Naive thymus-derived CD4-positive, alpha-beta T cell (primary cell): ENCODE measurements around the gene FBXO7. TPM values are rescaled to one million over a fixed set of nuclear protein-coding genes. Genes with fewer than 3 reads are reported as not detected.

ENCODE experiments used
- ATAC-seq: fragments of 150-1000 bp; cut with Tn5 transposase; 2 replicates; pipeline ENCODE4 v1.10.0; 2021; ENCODE audit warnings: mild to moderate bottlenecking, moderate library complexity
- CTCF ChIA-PET: fragments of 350-600 bp; sonication (Branson Sonifier 250); formaldehyde crosslinking; loops from one replicate; lab custom pipeline; 2021; ENCODE audit warnings: antibody characterized with exemption; lab: Charles Lee
- POLR2A ChIA-PET: fragments of 350-600 bp; sonication (Branson Sonifier 250); formaldehyde crosslinking; loops from one replicate; lab custom pipeline; 2021; ENCODE audit warnings: antibody characterized with exemption, inconsistent platforms; lab: Charles Lee
- DNase-seq, 9 donors: peaks; one replicate each; pipeline versions ENCODE4 v3.0.0 to v3.0.0-alpha.2; 2020 to 2022; ENCODE audit warnings: mixed read lengths in 1 of 9
- H3K27ac ChIP-seq: one replicate; pipeline ENCODE4 v1.7.0; 2013; ENCODE audit warnings: mild to moderate bottlenecking, low read depth, low read length, moderate library complexity
- H3K27me3 ChIP-seq, 2 donors: one replicate each; pipeline ENCODE4 v1.7.0; 2013; ENCODE audit warnings: low read length in 2 of 2, mild to moderate bottlenecking in 2 of 2, moderate library complexity in 2 of 2; ENCODE audit not compliant: control insufficient read depth in 2 of 2, insufficient read depth in 2 of 2
- H3K36me3 ChIP-seq, 3 experiments: 1 replicate in 2 of 3; 2 replicates in 1 of 3; pipeline ENCODE4 v1.7.0; 2013; ENCODE audit warnings: low read length in 3 of 3, mild to moderate bottlenecking in 3 of 3, moderate library complexity in 1 of 3; ENCODE audit not compliant: insufficient read depth in 3 of 3, control insufficient read depth in 2 of 3
- H3K4me1 ChIP-seq, 2 donors: one replicate each; pipeline ENCODE4 v1.7.0; 2013; ENCODE audit warnings: low read length in 2 of 2, mild to moderate bottlenecking in 2 of 2, moderate library complexity in 1 of 2; ENCODE audit not compliant: control insufficient read depth in 2 of 2, insufficient read depth in 2 of 2
- H3K4me3 ChIP-seq: 2 replicates; pipeline ENCODE4 v1.7.0; 2013; ENCODE audit warnings: mild to moderate bottlenecking, low read length
- H3K9me3 ChIP-seq, 3 experiments: 1 replicate in 2 of 3; 2 replicates in 1 of 3; pipeline ENCODE4 v1.7.0; 2013; ENCODE audit warnings: low read length in 3 of 3; ENCODE audit not compliant: control insufficient read depth in 2 of 3
- H3K27ac Mint-ChIP-seq, 9 donors: one replicate each; pipeline ENCODE4 v1.8.0; 2020 to 2022; ENCODE audit warnings: mixed read lengths in 9 of 9, mild to moderate bottlenecking in 8 of 9, moderate library complexity in 5 of 9, inconsistent platforms in 2 of 9
- H3K27me3 Mint-ChIP-seq, 5 donors: one replicate each; pipeline ENCODE4 v1.8.0; 2021 to 2022; ENCODE audit warnings: mixed read lengths in 5 of 5, mild to moderate bottlenecking in 1 of 5
- H3K36me3 Mint-ChIP-seq, 5 donors: one replicate each; pipeline ENCODE4 v1.8.0; 2020 to 2022; ENCODE audit warnings: mixed read lengths in 5 of 5, mild to moderate bottlenecking in 3 of 5, inconsistent platforms in 1 of 5
- H3K4me1 Mint-ChIP-seq, 7 donors: one replicate each; pipeline ENCODE4 v1.8.0; 2020 to 2022; ENCODE audit warnings: mixed read lengths in 7 of 7, mild to moderate bottlenecking in 3 of 7, inconsistent platforms in 1 of 7
- H3K4me3 Mint-ChIP-seq, 10 donors: one replicate each; pipeline ENCODE4 v1.8.0; 2020 to 2022; ENCODE audit warnings: mild to moderate bottlenecking in 10 of 10, mixed read lengths in 10 of 10, moderate library complexity in 6 of 10, inconsistent platforms in 2 of 10
- H3K9me3 Mint-ChIP-seq, 11 donors: one replicate each; pipeline ENCODE4 v1.8.0; 2020 to 2022; ENCODE audit warnings: mixed read lengths in 11 of 11, mild to moderate bottlenecking in 4 of 11, inconsistent platforms in 1 of 11, moderate library complexity in 1 of 11
- intact Hi-C, 2 donors: fragments of 100-400 bp; cut with micrococcal nuclease; formaldehyde crosslinking; loops; one replicate each; pipeline ENCODE4 v1.15.1; 2023
- polyA plus RNA-seq, 2 donors: library from polyadenylated mRNA; unstranded; fragments of 300-500 nt; fragmentation: Illumina TruSeq; gene quantifications; one replicate each; pipeline ENCODE4 v1.2.3, GENCODE V29; 2021
- total RNA-seq, 6 experiments: library from RNA in 5 of 6; stranded (reverse) in 5 of 6; gene quantifications; 1 replicate in 5 of 6; 2 replicates in 1 of 6; pipeline ENCODE4 v1.2.3 and lab custom pipeline; 2021 to 2026

Gene FBXO7
- total and polyA plus RNA-seq, 7 experiments from 2014 or later, result 86.4 to 160 (median 108) TPM

DNA sequence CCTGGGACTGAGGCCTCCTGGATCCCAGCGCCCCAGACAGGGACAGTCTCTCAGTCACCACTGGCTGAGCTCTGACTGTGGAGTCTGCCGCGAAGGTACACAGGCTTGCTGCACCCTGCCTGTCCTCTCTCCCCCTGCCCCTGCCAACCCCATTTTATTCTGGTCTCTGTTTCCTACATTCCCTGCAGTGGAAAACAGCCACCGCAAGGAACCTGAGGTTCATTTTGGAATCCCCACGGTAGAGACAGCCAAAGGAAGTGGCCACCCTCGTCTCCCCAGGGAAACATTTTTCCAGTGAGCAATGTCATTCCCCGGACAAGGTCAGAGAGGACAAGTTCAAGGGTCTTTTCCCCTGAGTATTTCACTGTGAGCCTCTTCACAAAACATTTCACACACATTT is 56.6 kb downstream of the FBXO7 start:
- CTCF ChIA-PET, result interaction anchor here (0.7 to 2.9 kb wide), 3 partner anchors 14 to 965 kb away, joined by 5 to 8 read pairs (median 8); no protein-coding TSS in a partner anchor
- Histone ChIP-seq H3K4me3 (no peak overlapping the region), H3K27me3 (no peaks in the 10 kb centered on the region), H3K4me1 (no peaks in the 10 kb centered on the region), H3K36me3 (no peaks in the 10 kb centered on the region), H3K9me3 (no peaks in the 10 kb centered on the region), H3K27ac (no peak overlapping the region)
- Mint-ChIP-seq H3K27me3 (peaks cover 0 to 17% (median 8%) of the 10 kb centered on the region in 5 donors), H3K9me3 (no peaks in the 10 kb centered on the region), H3K4me3 (no peak overlapping the region), H3K4me1 (peaks cover 0 to 8% (median 0%) of the 10 kb centered on the region in 7 donors), H3K36me3 (no peaks in the 10 kb centered on the region), H3K27ac (no peak overlapping the region)
- no peak for DNase-seq
- POLR2A ChIA-PET, result no interaction called here
- intact Hi-C loops, result no loop called here
- no peak for ATAC-seq

- H3K4me3 ChIP-seq, result no peak overlapping the region
- Mint-ChIP-seq H3K4me1 (peaks cover 0 to 8% (median 0%) of the 10 kb centered on the region in 7 donors), H3K9me3 (no peaks in the 10 kb centered on the region), H3K36me3 (no peaks in the 10 kb centered on the region), H3K27me3 (peaks cover 0 to 17% (median 8%) of the 10 kb centered on the region in 5 donors), H3K4me3 (no peak overlapping the region), H3K27ac (no peak overlapping the region)
- POLR2A ChIA-PET, result no interaction called here
- CTCF ChIA-PET, result interaction anchor here (1.7 kb wide), 1 partner anchor 264 kb away, joined by 8 read pairs; no protein-coding TSS in a partner anchor
- H3K36me3 ChIP-seq, result no peaks in the 10 kb centered on the region
- no peak for DNase-seq
- no peak overlapping the region for H3K27ac ChIP-seq
- H3K4me1 ChIP-seq, result no peaks in the 10 kb centered on the region
- intact Hi-C loops, result no loop called here
- H3K27me3 ChIP-seq, result no peaks in the 10 kb centered on the region
- H3K9me3 ChIP-seq, result no peaks in the 10 kb centered on the region
- no peak for ATAC-seq
These were observed 57.6 kb downstream of the FBXO7 start for GRCh38 chr22:32531931-32532819.

GRCh38 chr22:32532820-32533128 is 58.2 kb downstream of the FBXO7 start:
- Histone ChIP-seq H3K4me3 (no peak overlapping the region), H3K4me1 (no peaks in the 10 kb centered on the region), H3K9me3 (no peaks in the 10 kb centered on the region), H3K27ac (no peak overlapping the region), H3K27me3 (no peaks in the 10 kb centered on the region), H3K36me3 (no peaks in the 10 kb centered on the region)
- ChIA-PET POLR2A (no interaction called here), CTCF (no interaction called here)
- DNase-seq, result no peak
- no peak overlapping the region for H3K4me3 Mint-ChIP-seq
- no peaks in the 10 kb centered on the region for H3K9me3 Mint-ChIP-seq
- intact Hi-C loops, result no loop called here
- H3K27me3 Mint-ChIP-seq, result peaks cover 0 to 17% (median 8%) of the 10 kb centered on the region in 5 donors
- no peaks in the 10 kb centered on the region for H3K36me3 Mint-ChIP-seq
- H3K4me1 Mint-ChIP-seq, result peaks cover 0 to 8% (median 0%) of the 10 kb centered on the region in 7 donors
- H3K27ac Mint-ChIP-seq, result no peak overlapping the region
- ATAC-seq, result no peak

GRCh38 chr22:32533265-32534111 is 58.9 kb downstream of the FBXO7 start:
- no peak for ATAC-seq
- no peak overlapping the region for H3K27ac Mint-ChIP-seq
- H3K4me3 Mint-ChIP-seq, result no peak overlapping the region
- Histone ChIP-seq H3K36me3 (no peaks in the 10 kb centered on the region), H3K9me3 (no peaks in the 10 kb centered on the region), H3K4me1 (no peaks in the 10 kb centered on the region), H3K27me3 (no peaks in the 10 kb centered on the region), H3K4me3 (no peak overlapping the region), H3K27ac (no peak overlapping the region)
- H3K9me3 Mint-ChIP-seq, result peaks cover 0 to 2% (median 0%) of the 10 kb centered on the region in 11 donors
- POLR2A ChIA-PET, result no interaction called here
- H3K4me1 Mint-ChIP-seq, result peaks cover 0 to 8% (median 0%) of the 10 kb centered on the region in 7 donors
- intact Hi-C loops, result no loop called here
- no peak for DNase-seq
- peaks cover 0 to 17% (median 10%) of the 10 kb centered on the region in 5 donors for H3K27me3 Mint-ChIP-seq
- CTCF ChIA-PET, result no interaction called here
- no peaks in the 10 kb centered on the region for H3K36me3 Mint-ChIP-seq

DNA sequence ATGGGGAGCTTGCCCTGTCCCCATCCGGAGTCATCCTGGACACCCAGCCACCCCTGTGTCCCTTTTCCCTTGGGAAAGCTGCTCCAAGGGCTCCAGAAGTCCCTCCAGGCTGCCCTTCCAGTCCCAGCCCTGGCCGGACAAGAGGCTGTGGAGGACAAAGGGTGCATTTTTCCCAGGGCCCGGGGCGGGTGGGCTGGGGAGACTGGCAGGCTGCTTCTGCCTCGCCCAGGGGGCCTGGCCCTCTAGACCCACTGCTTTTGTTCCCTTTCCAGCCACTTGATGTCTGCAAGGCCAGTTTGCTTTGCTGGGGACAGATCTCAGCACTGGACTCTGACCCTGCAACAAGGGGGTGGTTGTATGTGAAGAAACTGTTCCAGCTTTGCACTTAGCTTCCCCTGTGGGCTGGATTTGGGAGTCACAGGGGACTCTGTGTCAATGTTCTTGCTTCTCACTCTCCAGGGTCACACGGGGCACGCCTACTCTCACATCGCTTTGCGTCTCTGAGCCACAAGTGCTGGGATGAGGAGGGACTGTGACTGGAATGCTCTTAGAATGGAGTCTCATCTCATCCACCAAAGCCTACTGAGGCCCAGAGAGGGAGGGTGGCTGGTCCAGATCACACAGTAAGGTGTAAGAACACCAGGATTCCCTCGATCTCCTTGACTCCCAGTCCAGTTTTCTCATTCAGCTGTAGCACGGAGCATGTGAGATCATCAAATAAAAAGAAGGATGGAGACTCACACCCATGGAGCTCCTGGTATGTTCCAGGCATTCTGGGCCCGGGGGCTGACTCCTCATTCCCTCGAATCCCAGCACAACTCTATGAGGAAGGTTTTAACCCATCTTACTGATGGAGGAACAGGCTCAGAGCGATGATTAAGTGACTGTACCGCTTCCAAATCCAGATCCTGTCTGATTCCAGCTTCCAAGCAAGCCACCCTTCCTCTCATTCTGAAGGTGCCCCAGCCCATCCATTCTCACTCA is 59.9 kb downstream of the FBXO7 start:
- H3K27me3 Mint-ChIP-seq, result peaks cover 4 to 22% (median 10%) of the 10 kb centered on the region in 5 donors

More for the DNA sequence above, 59.9 kb downstream of the FBXO7 start:
- intact Hi-C loops, result no loop called here
- Histone ChIP-seq H3K36me3 (no peaks in the 10 kb centered on the region), H3K4me3 (no peak overlapping the region), H3K4me1 (no peaks in the 10 kb centered on the region), H3K27ac (no peak overlapping the region), H3K27me3 (no peaks in the 10 kb centered on the region), H3K9me3 (no peaks in the 10 kb centered on the region)
- DNase-seq, result no peak
- no peak overlapping the region for H3K27ac Mint-ChIP-seq
- no peak for ATAC-seq
- ChIA-PET POLR2A (no interaction called here), CTCF (no interaction called here)
- peaks cover 0 to 5% (median 0%) of the 10 kb centered on the region in 11 donors for H3K9me3 Mint-ChIP-seq
- no peaks in the 10 kb centered on the region for H3K36me3 Mint-ChIP-seq
- peaks cover 0 to 6% (median 0%) of the 10 kb centered on the region in 7 donors for H3K4me1 Mint-ChIP-seq
- no peak overlapping the region for H3K4me3 Mint-ChIP-seq
